Naive B cell (primary cell): ENCODE measurements around the gene CCDC124. TPM values are rescaled to one million over a fixed set of nuclear protein-coding genes. Genes with fewer than 3 reads are reported as not detected.
"Not testable (repeated sequence)": the region's sequence is repeated elsewhere in the genome, so short reads cannot be mapped to it uniquely, and the experiment has no call there.

Experiments
- ATAC-seq, 2 donors: fragments of 150-1000 bp; cut with Tn5 transposase; 2 replicates each; pipeline ENCODE4 v1.10.0; 2021; ENCODE audit warnings: low read depth in 2 of 2, mild to moderate bottlenecking in 2 of 2, moderate library complexity in 2 of 2
- DNase-seq: peaks from one replicate; pipeline ENCODE4 v3.0.0; 2022
- H3K27ac Mint-ChIP-seq, 6 donors: one replicate each; pipeline ENCODE4 v1.8.0; 2020 to 2022; ENCODE audit warnings: mild to moderate bottlenecking in 6 of 6, mixed read lengths in 6 of 6, moderate library complexity in 5 of 6, inconsistent platforms in 2 of 6
- H3K27me3 Mint-ChIP-seq, 3 donors: one replicate each; pipeline ENCODE4 v1.8.0; 2021 to 2022; ENCODE audit warnings: mixed read lengths in 3 of 3, mild to moderate bottlenecking in 1 of 3
- H3K36me3 Mint-ChIP-seq, 2 donors: one replicate each; pipeline ENCODE4 v1.8.0; 2020 to 2022; ENCODE audit warnings: mixed read lengths in 2 of 2, inconsistent platforms in 1 of 2, mild to moderate bottlenecking in 1 of 2
- H3K4me1 Mint-ChIP-seq, 3 donors: one replicate each; pipeline ENCODE4 v1.8.0; 2020 to 2022; ENCODE audit warnings: mixed read lengths in 3 of 3, inconsistent platforms in 1 of 3, mild to moderate bottlenecking in 1 of 3, moderate library complexity in 1 of 3
- H3K4me3 Mint-ChIP-seq, 8 donors: one replicate each; pipeline ENCODE4 v1.8.0; 2020 to 2022; ENCODE audit warnings: mild to moderate bottlenecking in 8 of 8, mixed read lengths in 8 of 8, moderate library complexity in 8 of 8, inconsistent platforms in 2 of 8
- H3K9me3 Mint-ChIP-seq, 7 donors: one replicate each; pipeline ENCODE4 v1.8.0; 2020 to 2022; ENCODE audit warnings: mixed read lengths in 7 of 7, mild to moderate bottlenecking in 5 of 7, inconsistent platforms in 2 of 7, moderate library complexity in 1 of 7
- polyA plus RNA-seq, 6 donors: library from polyadenylated mRNA; unstranded; fragments of 300-500 nt; fragmentation: Illumina TruSeq; gene quantifications; one replicate each; pipeline ENCODE4 v1.2.3, GENCODE V29; 2021; ENCODE audit warnings: low read depth in 6 of 6

CCDC124 gene
- polyA plus RNA-seq, 6 donors from 2014 or later, result 29.7 to 47.4 (median 32.6) TPM

DNA sequence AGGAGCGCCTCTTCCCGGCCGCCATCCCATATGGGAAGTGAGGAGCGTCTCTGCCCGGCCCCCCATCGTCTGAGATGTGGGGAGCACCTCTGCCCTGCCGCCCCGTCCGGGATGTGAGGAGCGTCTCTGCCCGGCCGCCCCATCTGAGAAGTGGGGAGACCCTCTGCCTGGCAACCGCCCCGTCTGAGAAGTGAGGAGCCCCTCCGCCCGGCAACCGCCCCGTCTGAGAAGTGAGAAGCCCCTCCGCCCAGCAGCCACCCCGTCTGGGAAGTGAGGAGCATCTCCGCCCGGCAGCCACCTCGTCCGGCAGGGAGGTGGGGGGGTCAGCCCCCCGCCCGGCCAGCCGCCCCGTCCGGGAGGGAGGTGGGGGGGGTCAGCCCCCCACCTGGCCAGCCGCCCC is 14.7 kb upstream of the CCDC124 start:
- not testable (repeated sequence) for DNase-seq, H3K36me3 Mint-ChIP-seq, ATAC-seq, H3K4me1 Mint-ChIP-seq, H3K4me3 Mint-ChIP-seq, H3K27ac Mint-ChIP-seq
- Mint-ChIP-seq H3K27me3 (peaks cover 0 to 21% (median 5%) of the 10 kb centered on the region in 3 donors), H3K9me3 (peaks cover 0 to 11% (median 7%) of the 10 kb centered on the region in 7 donors)

DNA sequence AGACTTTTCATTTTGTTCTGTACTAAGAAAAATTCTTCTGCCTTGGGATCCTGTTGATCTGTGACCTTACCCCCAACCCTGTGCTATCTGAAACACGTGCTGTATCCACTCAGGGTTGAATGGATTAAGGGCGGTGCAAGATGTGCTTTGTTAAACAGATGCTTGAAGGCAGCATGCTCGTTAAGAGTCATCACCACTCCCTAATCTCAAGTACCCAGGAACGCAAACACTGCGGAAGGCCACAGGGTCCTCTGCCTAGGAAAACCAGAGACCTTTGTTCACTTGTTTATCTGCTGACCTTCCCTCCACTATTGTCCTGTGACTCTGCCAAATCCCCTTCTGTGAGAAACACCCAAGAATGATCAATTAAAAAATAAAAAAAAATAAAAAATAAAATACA is 13.7 kb upstream of the CCDC124 start:
- H3K9me3 Mint-ChIP-seq, DNase-seq, H3K4me1 Mint-ChIP-seq, H3K36me3 Mint-ChIP-seq, ATAC-seq, H3K27ac Mint-ChIP-seq, H3K4me3 Mint-ChIP-seq: not testable (repeated sequence)
- peaks cover 0 to 13% (median 5%) of the 10 kb centered on the region in 3 donors for H3K27me3 Mint-ChIP-seq

- no peak overlapping the region for H3K4me3 Mint-ChIP-seq
- no peaks in the 10 kb centered on the region for H3K4me1 Mint-ChIP-seq
- H3K9me3 Mint-ChIP-seq, result peaks cover 0 to 4% (median 0%) of the 10 kb centered on the region in 7 donors
- DNase-seq (no peak), ATAC-seq (no peak)
- no peaks in the 10 kb centered on the region for H3K36me3 Mint-ChIP-seq
- no peak overlapping the region for H3K27ac Mint-ChIP-seq
- peaks cover 0 to 13% (median 5%) of the 10 kb centered on the region in 3 donors for H3K27me3 Mint-ChIP-seq
These were observed 12.3 kb upstream of the CCDC124 start for GRCh38 chr19:17920527-17920926.

DNA sequence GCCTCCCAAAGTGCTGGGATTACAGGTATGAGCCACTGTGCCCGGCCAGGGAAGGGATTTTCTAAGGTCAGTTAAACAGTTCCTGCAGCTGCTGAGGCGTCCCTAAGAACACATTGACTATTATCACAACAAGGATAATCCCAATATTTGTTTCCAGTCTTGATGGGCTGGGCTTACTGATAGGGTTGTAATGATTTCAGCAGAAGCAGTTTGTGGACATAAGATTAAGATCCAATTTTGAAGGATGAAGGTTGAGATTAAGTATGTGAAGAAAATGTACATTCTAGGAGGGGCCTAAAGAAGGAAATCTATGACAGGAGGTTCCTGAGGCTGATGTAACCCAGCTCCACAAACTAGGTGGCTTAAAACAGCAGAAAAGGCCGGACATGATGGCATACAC is 10.7 kb upstream of the CCDC124 start:
- H3K27me3 Mint-ChIP-seq, result peaks cover 0 to 13% (median 13%) of the 10 kb centered on the region in 3 donors
- H3K9me3 Mint-ChIP-seq, result peaks cover 0 to 4% (median 0%) of the 10 kb centered on the region in 7 donors
- DNase-seq (no peak), ATAC-seq (no peak)
- no peaks in the 10 kb centered on the region for H3K4me1 Mint-ChIP-seq
- no peaks in the 10 kb centered on the region for H3K36me3 Mint-ChIP-seq
- peak overlapping the region in 1 of 8 donors; percentile 29 for H3K4me3 Mint-ChIP-seq
- H3K27ac Mint-ChIP-seq, result peak overlapping the region in 1 of 6 donors; percentile 60

GRCh38 chr19:17926044-17926443 is 6.8 kb upstream of the CCDC124 start:
- H3K36me3 Mint-ChIP-seq, result no peaks in the 10 kb centered on the region
- H3K27me3 Mint-ChIP-seq, result peaks cover 0 to 14% (median 6%) of the 10 kb centered on the region in 3 donors
- ATAC-seq (no peak), DNase-seq (no peak)
- no peaks in the 10 kb centered on the region for H3K9me3 Mint-ChIP-seq
- H3K27ac Mint-ChIP-seq, result no peak overlapping the region
- no peaks in the 10 kb centered on the region for H3K4me1 Mint-ChIP-seq
- no peak overlapping the region for H3K4me3 Mint-ChIP-seq

DNA sequence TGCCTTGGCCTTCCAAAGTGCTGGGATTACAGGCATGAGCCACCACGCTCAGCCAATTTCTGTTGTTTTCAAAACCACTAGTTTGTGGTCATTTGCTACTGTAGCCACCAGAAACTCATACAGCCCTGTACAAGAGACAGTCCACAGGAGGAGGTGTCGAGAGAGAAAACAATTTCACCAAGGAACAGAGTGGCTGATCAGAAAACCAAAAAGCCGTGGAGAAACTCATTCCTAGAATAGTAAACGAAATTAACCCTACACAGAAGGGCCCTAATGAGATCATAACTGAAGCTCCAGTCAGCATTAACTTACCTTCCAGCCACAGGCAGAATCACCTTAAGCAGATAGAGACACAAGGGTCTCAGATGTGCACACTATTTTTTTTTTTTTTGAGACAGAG is 3.8 kb upstream of the CCDC124 start:
- Mint-ChIP-seq H3K4me1 (peaks cover 11 to 22% (median 18%) of the 10 kb centered on the region in 3 donors), H3K9me3 (no peaks in the 10 kb centered on the region), H3K4me3 (no peak overlapping the region), H3K27ac (no peak overlapping the region), H3K36me3 (no peaks in the 10 kb centered on the region), H3K27me3 (peaks cover 0 to 14% (median 6%) of the 10 kb centered on the region in 3 donors)
- ATAC-seq, result no peak
- DNase-seq, result no peak

DNA sequence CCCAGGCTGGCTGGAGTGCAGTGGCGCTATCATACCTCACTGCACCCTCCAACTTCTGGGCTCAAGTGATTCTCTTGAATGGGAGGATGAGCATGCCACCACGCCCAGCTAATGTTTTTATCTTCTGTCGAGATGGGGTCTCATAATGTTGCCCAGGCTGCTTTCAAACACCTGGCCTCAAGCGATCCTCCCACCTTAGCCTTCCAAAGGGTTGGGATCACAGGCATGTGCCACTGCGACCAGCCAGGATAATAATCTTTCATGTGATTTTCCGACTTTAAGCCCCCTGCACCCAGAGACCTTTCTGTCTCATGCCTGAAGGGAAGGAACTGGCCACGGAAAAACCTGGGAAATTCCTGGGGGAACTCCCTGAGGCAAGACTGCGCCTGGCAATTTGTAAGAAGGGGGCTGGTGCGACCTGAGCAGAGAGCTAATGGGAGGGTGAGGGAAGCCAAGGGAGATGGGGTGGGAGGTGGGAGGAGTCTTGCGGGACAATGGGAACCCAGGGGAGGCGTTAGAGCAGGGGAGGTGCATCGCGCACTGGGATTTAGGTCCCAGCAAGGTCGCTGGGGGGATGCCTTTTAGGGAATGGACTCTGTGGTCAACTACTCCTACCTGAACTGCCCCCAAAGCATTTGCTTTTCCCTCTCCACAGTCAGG is 1.2 kb upstream of the CCDC124 start:
- peak overlapping the region in 5 of 6 donors; percentile 26 to 98 (median 67) for H3K27ac Mint-ChIP-seq
- peaks cover 0 to 6% (median 4%) of the 10 kb centered on the region in 3 donors for H3K27me3 Mint-ChIP-seq
- peak overlapping the region; percentile 62 to 94 (median 76) for H3K4me3 Mint-ChIP-seq
- no peaks in the 10 kb centered on the region for H3K9me3 Mint-ChIP-seq
- H3K4me1 Mint-ChIP-seq, result peaks cover 11 to 25% (median 18%) of the 10 kb centered on the region in 3 donors
- ATAC-seq (no peak), DNase-seq (no peak)
- no peaks in the 10 kb centered on the region for H3K36me3 Mint-ChIP-seq

DNA sequence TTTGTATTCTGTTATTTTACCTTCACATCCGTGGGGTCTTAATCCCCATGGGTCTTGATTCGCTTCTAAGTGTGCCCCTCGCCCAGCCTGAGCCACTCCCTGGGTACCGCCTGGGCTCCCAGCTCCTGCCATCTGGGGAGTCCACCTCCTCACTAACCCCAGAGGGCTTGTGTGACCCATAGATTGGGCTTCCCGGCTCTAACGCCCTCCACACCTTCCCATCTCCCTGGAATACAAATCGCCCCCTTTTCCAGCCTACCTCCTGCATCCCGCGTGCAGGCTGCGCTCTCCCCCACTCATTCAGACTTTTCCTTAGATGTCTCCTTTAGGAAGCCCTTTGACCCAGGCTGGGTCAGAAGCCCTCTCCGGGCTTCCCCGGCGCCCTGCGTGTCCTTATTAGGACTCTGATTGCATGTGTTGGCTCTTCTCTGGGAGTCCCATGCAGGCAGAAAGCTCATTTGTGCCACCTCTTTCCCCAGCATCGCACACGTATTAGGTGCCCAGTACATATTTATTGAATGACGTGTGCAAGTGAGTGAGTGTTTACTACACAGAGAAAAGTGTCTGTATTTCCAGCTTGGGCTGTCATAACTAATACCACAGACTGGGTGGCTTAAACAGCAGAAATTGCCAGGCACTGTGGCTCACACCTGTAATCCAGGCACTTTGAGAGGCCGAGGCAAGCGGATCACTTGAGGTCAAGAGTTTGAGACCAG is 757 bp downstream of the CCDC124 start:
- no peak for DNase-seq
- Mint-ChIP-seq H3K9me3 (no peaks in the 10 kb centered on the region), H3K27me3 (no peaks in the 10 kb centered on the region), H3K36me3 (no peaks in the 10 kb centered on the region), H3K4me3 (peak overlapping the region; percentile 83 to 97 (median 94)), H3K4me1 (peaks cover 11 to 28% (median 18%) of the 10 kb centered on the region in 3 donors), H3K27ac (peak overlapping the region; percentile 90 to 99 (median 98))
- no peak for ATAC-seq

- Mint-ChIP-seq H3K27ac (no peak overlapping the region), H3K4me1 (peaks cover 11 to 26% (median 18%) of the 10 kb centered on the region in 3 donors)
These were observed 3.6 kb downstream of the CCDC124 start for GRCh38 chr19:17936379-17936778.

DNA sequence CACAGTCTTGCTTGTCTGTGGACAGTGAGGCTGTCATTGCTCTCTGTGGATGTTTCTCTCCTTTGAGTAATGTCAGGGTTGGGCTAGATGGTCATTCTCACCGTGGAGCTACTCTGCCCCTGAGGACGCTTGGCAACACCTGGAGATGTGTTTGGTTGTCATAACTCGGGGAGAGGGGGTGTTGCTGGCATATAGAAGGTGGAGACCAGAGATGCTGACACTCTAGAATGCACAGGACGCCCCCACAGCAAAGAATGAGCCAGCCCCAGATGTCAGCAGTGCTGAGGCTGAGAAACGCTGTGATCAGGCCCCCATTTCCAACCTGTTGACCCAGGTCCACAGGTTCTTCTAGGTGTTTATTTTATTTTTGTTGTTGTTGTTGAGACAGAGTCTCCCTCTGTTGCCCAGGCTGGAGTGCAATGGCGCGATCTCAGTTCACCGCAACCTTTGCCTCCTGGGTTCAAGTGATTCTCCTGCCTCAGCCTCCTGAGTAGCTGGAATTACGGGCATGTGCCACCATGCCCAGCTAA is 4.6 kb downstream of the CCDC124 start:
- Mint-ChIP-seq H3K4me3 (no peak overlapping the region), H3K27ac (peak overlapping the region in 1 of 6 donors; percentile 66), H3K4me1 (peaks cover 11 to 17% (median 15%) of the 10 kb centered on the region in 3 donors), H3K27me3 (no peaks in the 10 kb centered on the region), H3K36me3 (no peaks in the 10 kb centered on the region), H3K9me3 (no peaks in the 10 kb centered on the region)
- ATAC-seq, result no peak
- no peak for DNase-seq

More at GRCh38 chr19:17936379-17936778, 3.6 kb downstream of the CCDC124 start:
- DNase-seq (no peak), ATAC-seq (no peak)
- no peaks in the 10 kb centered on the region for H3K9me3 Mint-ChIP-seq
- H3K36me3 Mint-ChIP-seq, result no peaks in the 10 kb centered on the region
- no peaks in the 10 kb centered on the region for H3K27me3 Mint-ChIP-seq
- no peak overlapping the region for H3K4me3 Mint-ChIP-seq

GRCh38 chr19:17938092-17938845 is 5.5 kb downstream of the CCDC124 start:
- no peak overlapping the region for H3K27ac Mint-ChIP-seq
- ATAC-seq, result peak; percentile 99
- H3K9me3 Mint-ChIP-seq, result no peaks in the 10 kb centered on the region
- H3K27me3 Mint-ChIP-seq, result no peaks in the 10 kb centered on the region
- peaks cover 6 to 14% (median 7%) of the 10 kb centered on the region in 3 donors for H3K4me1 Mint-ChIP-seq
- H3K4me3 Mint-ChIP-seq, result peak overlapping the region in 1 of 8 donors; percentile 66
- no peaks in the 10 kb centered on the region for H3K36me3 Mint-ChIP-seq
- peak; percentile 81 for DNase-seq

GRCh38 chr19:17942181-17942580 is 9.4 kb downstream of the CCDC124 start:
- no peak overlapping the region for H3K27ac Mint-ChIP-seq
- no peaks in the 10 kb centered on the region for H3K27me3 Mint-ChIP-seq
- no peak overlapping the region for H3K4me3 Mint-ChIP-seq
- ATAC-seq, result no peak
- no peaks in the 10 kb centered on the region for H3K36me3 Mint-ChIP-seq
- H3K9me3 Mint-ChIP-seq, result no peaks in the 10 kb centered on the region
- peaks cover 13 to 20% (median 17%) of the 10 kb centered on the region in 3 donors for H3K4me1 Mint-ChIP-seq
- no peak for DNase-seq

GRCh38 chr19:17942582-17943273 is 9.9 kb downstream of the CCDC124 start:
- Mint-ChIP-seq H3K36me3 (no peaks in the 10 kb centered on the region), H3K27me3 (no peaks in the 10 kb centered on the region), H3K9me3 (no peaks in the 10 kb centered on the region), H3K4me3 (no peak overlapping the region), H3K27ac (no peak overlapping the region), H3K4me1 (peaks cover 18 to 24% (median 22%) of the 10 kb centered on the region in 3 donors)
- ATAC-seq, result no peak
- DNase-seq, result no peak
